Germinal center (tissue), 1 donor: Measurements from ENCODE around the gene ABCG1.

Experiments used
- DNase-seq: peaks from one replicate; pipeline ENCODE4 v3.0.0; 2012; ENCODE audit warnings: mixed read lengths, low spot score

Gene ABCG1

GRCh38 chr21:42233067-42233961 is 14.4 kb downstream of the ABCG1 start:
- peak; percentile 86 for DNase-seq

GRCh38 chr21:42234041-42234440 is 15.1 kb downstream of the ABCG1 start:
- DNase-seq, result no peak

GRCh38 chr21:42234464-42235241 is 15.7 kb downstream of the ABCG1 start:
- peak; percentile 87 for DNase-seq

GRCh38 chr21:42235593-42235992 is 16.7 kb downstream of the ABCG1 start:
- no peak for DNase-seq

- DNase-seq, result no peak
Measured at GRCh38 chr21:42236014-42236413, 17.1 kb downstream of the ABCG1 start.

GRCh38 chr21:42236693-42237092 is 17.8 kb downstream of the ABCG1 start:
- no peak for DNase-seq

- DNase-seq, result no peak
Measured at GRCh38 chr21:42237161-42237560, 18.2 kb downstream of the ABCG1 start.

- DNase-seq, result no peak
Measured at GRCh38 chr21:42237577-42237976, 18.6 kb downstream of the ABCG1 start.

- no peak for DNase-seq
Measured at GRCh38 chr21:42238185-42238934, 19.4 kb downstream of the ABCG1 start.

GRCh38 chr21:42239556-42239955 is 20.6 kb downstream of the ABCG1 start:
- DNase-seq, result no peak

GRCh38 chr21:42239973-42240372 is 21.0 kb downstream of the ABCG1 start:
- no peak for DNase-seq

- DNase-seq, result peak; percentile 36
Measured at GRCh38 chr21:42242611-42243010, 23.7 kb downstream of the ABCG1 start.

- no peak for DNase-seq
Measured at GRCh38 chr21:42243026-42243425, 24.1 kb downstream of the ABCG1 start.

GRCh38 chr21:42245331-42246193 is 26.6 kb downstream of the ABCG1 start:
- DNase-seq, result no peak

GRCh38 chr21:42247716-42248115 is 28.8 kb downstream of the ABCG1 start:
- DNase-seq, result no peak

- DNase-seq, result no peak
Measured at GRCh38 chr21:42248241-42248640, 29.3 kb downstream of the ABCG1 start.

- DNase-seq, result peak; percentile 68
Measured at GRCh38 chr21:42248783-42249597, 30.1 kb downstream of the ABCG1 start.

GRCh38 chr21:42250422-42251403 is 31.8 kb downstream of the ABCG1 start:
- no peak for DNase-seq

- DNase-seq, result no peak
Measured at GRCh38 chr21:42251654-42252324, 32.8 kb downstream of the ABCG1 start.
